HG03064 (cell line): Measurements from ENCODE around the gene KLRC4.
"Not testable (repeated sequence)": the region's sequence is repeated elsewhere in the genome, so short reads cannot be mapped to it uniquely, and the experiment has no call there.

Experiments used
- ATAC-seq: cut with Tn5 transposase; IDR thresholded peaks from one replicate; pipeline ENCODE4 v1.9.1; 2021; ENCODE audit warnings: low read depth; ENCODE audit not compliant: unreplicated experiment

The KLRC4 gene

GRCh38 chr12:10409392-10409791, at the start of gene KLRC4:
KLRC4 (minus strand) TSS chr12:10409757; CDS start chr12:10409575, 182 bp downstream.
- no peak for ATAC-seq

GRCh38 chr12:10457760-10458159, 48.2 kb upstream of the KLRC4 start:
- no peak for ATAC-seq

GRCh38 chr12:10456856-10457255, 47.3 kb upstream of the KLRC4 start:
- ATAC-seq = no peak

GRCh38 chr12:10455766-10456165, 46.2 kb upstream of the KLRC4 start:
- ATAC-seq = no peak

- ATAC-seq = no peak
These were observed 45.0 kb upstream of the KLRC4 start for GRCh38 chr12:10454531-10454930.

- no peak for ATAC-seq
These were observed 43.6 kb upstream of the KLRC4 start, which contains the start of gene KLRC1 for GRCh38 chr12:10453156-10453555. KLRC1 (minus strand) TSS chr12:10453377; CDS start chr12:10451156, 2,221 bp downstream.

GRCh38 chr12:10448236-10448635, 38.7 kb upstream of the KLRC4 start:
- ATAC-seq = no peak

- not testable (repeated sequence) for ATAC-seq
These were observed 36.5 kb upstream of the KLRC4 start for GRCh38 chr12:10446052-10446451.

- not testable (repeated sequence) for ATAC-seq
These were observed 31.6 kb upstream of the KLRC4 start for GRCh38 chr12:10441144-10441543.

- ATAC-seq = not testable (repeated sequence)
These were observed 30.2 kb upstream of the KLRC4 start for GRCh38 chr12:10439608-10440274.

- not testable (repeated sequence) for ATAC-seq
These were observed 28.0 kb upstream of the KLRC4 start for GRCh38 chr12:10437601-10438000.

GRCh38 chr12:10435816-10436215, 26.3 kb upstream of the KLRC4 start, which contains the start of gene KLRC2:
KLRC2 (minus strand) TSS chr12:10436010; CDS start chr12:10435986, 24 bp downstream.
- not testable (repeated sequence) for ATAC-seq

GRCh38 chr12:10430623-10431022, 21.1 kb upstream of the KLRC4 start:
- ATAC-seq = not testable (repeated sequence)

GRCh38 chr12:10425938-10426337, 16.4 kb upstream of the KLRC4 start:
- not testable (repeated sequence) for ATAC-seq

- ATAC-seq = not testable (repeated sequence)
These were observed 14.8 kb upstream of the KLRC4 start for GRCh38 chr12:10424260-10424899.

GRCh38 chr12:10422159-10422558, 12.6 kb upstream of the KLRC4 start:
- ATAC-seq = not testable (repeated sequence)

- ATAC-seq = not testable (repeated sequence)
These were observed 10.8 kb upstream of the KLRC4 start, which contains the start of gene KLRC3 for GRCh38 chr12:10420334-10420733. KLRC3 (minus strand) TSS chr12:10420595; CDS start chr12:10420550, 45 bp downstream.

- no peak for ATAC-seq
These were observed 715 bp downstream of the KLRC4 start for GRCh38 chr12:10408842-10409241.

- ATAC-seq = no peak
These were observed 2.8 kb downstream of the KLRC4 start for GRCh38 chr12:10406725-10407124.

- ATAC-seq = no peak
These were observed 4.3 kb downstream of the KLRC4 start for GRCh38 chr12:10405294-10405693.

- ATAC-seq = no peak
These were observed 4.8 kb downstream of the KLRC4 start for GRCh38 chr12:10404798-10405197.

GRCh38 chr12:10400829-10401228, 8.7 kb downstream of the KLRC4 start:
- ATAC-seq = no peak
